ENCODE results near the gene PRKAR1B. TPM values are rescaled to one million over a fixed set of nuclear protein-coding genes. Genes with fewer than 3 reads are reported as not detected.

The PRKAR1B gene
- total RNA-seq, 1 donor from 2014 or later, result 14.0 TPM

DNA sequence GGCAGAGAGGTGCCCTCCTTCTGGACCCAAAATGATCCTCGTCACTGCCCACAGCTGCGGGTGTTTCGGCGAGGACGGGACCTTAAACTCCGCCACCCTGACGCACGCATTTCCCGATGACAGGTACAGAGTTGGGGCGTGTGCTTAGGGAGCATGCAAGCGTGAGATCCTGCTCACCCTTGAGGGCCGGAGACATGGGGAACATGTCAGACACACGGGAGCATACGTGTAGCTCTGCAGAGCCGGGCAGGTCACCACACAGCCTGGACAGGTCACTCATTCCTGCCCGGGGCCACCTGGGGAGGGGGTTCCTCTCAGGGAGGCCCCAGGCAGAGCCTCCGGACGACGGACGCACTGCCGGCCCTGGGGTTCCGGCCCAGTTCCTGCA, 149.8 kb downstream of the PRKAR1B start:
- Histone ChIP-seq H3K27me3 (ENCODE audit: control insufficient read depth, insufficient read depth, low read length) (no peaks in the 10 kb centered on the region), H3K36me3 (ENCODE audit: control insufficient read depth, insufficient read depth, low read length) (no peaks in the 10 kb centered on the region), H3K4me3 (ENCODE audit: low read depth, low read length) (no peak overlapping the region)
- TF ChIP-seq, protein P1, sequence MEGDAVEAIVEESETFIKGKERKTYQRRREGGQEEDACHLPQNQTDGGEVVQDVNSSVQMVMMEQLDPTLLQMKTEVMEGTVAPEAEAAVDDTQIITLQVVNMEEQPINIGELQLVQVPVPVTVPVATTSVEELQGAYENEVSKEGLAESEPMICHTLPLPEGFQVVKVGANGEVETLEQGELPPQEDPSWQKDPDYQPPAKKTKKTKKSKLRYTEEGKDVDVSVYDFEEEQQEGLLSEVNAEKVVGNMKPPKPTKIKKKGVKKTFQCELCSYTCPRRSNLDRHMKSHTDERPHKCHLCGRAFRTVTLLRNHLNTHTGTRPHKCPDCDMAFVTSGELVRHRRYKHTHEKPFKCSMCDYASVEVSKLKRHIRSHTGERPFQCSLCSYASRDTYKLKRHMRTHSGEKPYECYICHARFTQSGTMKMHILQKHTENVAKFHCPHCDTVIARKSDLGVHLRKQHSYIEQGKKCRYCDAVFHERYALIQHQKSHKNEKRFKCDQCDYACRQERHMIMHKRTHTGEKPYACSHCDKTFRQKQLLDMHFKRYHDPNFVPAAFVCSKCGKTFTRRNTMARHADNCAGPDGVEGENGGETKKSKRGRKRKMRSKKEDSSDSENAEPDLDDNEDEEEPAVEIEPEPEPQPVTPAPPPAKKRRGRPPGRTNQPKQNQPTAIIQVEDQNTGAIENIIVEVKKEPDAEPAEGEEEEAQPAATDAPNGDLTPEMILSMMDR (IDR thresholded peaks at IDR 0.05; ENCODE audit: insufficient read depth, low read length, severe bottlenecking), result no peak
- no peak for FAIRE-seq
- DNase-seq (ENCODE audit: low read depth), result no peak

DNA sequence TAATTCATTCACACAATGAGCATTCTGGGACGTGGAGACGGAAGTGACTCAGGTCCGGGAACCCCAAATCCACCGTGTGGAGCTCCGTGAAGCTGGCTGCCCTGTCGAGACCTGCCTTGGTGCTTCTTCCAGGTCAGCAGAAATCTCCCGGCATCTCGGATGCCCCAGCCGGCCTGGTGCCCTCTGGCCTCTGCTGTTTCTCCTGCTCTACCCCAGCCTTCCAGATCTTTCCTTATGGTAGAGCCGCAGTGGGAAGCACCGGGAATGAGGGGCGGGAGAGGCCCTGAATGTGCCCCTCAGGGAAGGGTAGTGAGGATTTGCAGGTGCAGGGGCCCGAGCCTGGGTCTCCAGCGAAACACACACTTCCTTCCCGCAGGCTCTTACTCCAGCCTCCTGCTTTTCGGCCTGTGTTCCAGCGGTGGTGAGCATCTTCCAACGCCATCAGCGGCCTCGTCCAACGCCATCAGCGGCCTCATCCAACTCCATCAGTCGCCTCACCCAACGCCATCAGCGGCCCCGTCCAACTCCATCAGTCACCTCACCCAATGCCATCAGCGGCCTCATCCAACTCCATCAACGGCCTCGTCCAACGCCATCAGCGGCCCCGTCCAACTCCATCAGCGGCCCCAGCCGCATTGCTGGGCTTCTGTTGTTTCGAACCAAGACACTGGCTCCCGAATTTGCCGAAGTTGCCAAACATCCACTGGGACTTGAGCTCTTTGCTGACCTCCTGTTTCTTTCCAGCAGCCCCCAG, 150.4 kb downstream of the PRKAR1B start:
- FAIRE-seq (no peak), DNase-seq (ENCODE audit: low read depth) (no peak)
- Histone ChIP-seq H3K27me3 (ENCODE audit: control insufficient read depth, insufficient read depth, low read length) (no peaks in the 10 kb centered on the region), H3K4me3 (ENCODE audit: low read depth, low read length) (no peak overlapping the region), H3K36me3 (ENCODE audit: control insufficient read depth, insufficient read depth, low read length) (no peaks in the 10 kb centered on the region)
- TF ChIP-seq, protein P1 (IDR thresholded peaks at IDR 0.05; ENCODE audit: insufficient read depth, low read length, severe bottlenecking), result no peak

DNA sequence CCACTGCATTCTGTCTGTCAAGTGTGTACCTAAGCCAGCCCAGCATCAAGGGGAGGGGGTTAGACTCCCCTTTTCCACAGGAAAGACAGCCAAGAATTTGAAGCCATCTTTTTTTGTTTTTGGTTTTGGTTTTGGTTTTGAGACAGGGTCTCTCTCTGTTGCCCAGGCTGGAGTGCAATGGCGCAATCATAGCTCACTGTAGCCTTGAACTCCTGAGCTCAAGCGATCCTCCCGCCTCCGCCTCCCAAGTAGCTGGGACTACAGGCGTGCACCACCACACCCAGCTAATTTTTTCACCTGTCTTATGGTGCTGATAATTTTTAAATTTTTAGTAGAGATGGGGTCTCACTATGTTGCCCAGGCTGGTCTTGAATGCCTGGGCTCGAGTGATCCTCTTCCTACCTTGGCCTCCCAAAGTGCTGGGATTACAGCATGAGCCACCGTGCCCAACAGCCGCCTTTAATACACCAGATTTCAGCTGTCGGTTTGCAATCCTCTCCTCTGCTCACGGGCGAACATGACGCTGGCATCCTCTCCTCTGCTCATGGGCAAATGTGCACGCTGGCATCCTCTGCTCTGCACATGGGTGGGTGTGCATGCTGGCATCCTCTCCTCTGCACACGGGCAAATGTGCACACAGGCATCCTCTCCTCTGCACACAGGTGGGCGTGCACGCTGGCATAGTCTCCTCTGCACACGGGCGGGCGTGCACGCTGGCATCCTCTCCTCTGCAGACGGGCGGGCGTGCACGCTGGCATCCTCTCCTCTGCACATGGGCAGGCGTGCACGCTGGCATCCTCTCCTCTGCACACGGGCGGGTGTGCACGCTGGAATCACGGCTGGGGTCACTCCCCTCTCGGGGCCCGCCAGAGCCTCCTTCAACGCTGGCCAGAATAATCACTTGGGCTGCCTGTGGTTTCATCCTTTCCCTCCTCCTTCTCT, 151.4 kb downstream of the PRKAR1B start:
- FAIRE-seq, result no peak
- TF ChIP-seq, protein P1 (IDR thresholded peaks at IDR 0.05; ENCODE audit: insufficient read depth, low read length, severe bottlenecking), result no peak
- no peaks in the 10 kb centered on the region for H3K36me3 ChIP-seq (ENCODE audit: control insufficient read depth, insufficient read depth, low read length)
- H3K4me3 ChIP-seq (ENCODE audit: low read depth, low read length), result no peak overlapping the region
- H3K27me3 ChIP-seq (ENCODE audit: control insufficient read depth, insufficient read depth, low read length), result no peaks in the 10 kb centered on the region
- DNase-seq (ENCODE audit: low read depth), result no peak

DNA sequence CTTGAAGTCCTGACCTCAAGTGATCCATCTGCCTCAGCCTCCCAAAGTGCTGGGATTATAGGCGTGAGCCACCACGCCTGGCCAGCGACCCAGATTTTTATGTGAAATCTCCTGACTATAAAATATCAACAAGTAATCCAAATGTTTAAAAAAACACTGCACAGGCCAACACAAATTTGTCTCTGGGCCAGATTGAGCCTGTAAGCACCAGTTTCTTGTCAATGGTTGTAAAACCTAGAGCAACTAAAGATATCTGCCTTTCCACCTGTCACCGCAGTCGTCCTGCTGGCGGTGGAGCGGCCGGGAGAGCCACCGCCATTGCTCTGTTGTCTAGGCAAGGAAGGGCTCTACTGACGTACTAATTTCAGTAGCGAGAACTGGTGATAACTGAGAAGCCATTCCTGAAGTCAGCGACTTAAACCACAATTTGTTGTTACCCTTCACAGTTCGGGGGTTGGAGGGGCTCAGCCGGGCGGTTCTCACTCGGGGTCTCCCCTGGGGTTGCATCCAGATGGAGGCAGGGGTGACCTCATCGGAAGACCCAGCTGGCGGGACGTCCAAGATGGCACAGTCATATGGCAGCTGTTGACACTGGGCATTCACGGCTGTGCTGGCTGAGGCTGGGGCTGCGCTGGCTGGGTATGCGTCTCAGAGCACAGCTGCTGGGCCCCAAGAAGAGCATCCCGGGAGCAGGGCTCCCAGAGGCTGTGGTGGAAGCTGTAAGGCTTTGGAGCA, 152.3 kb downstream of the PRKAR1B start:
- H3K36me3 ChIP-seq (ENCODE audit: control insufficient read depth, insufficient read depth, low read length), result no peaks in the 10 kb centered on the region
- DNase-seq (ENCODE audit: low read depth) (no peak), FAIRE-seq (no peak)
- H3K4me3 ChIP-seq (ENCODE audit: low read depth, low read length), result no peak overlapping the region
- H3K27me3 ChIP-seq (ENCODE audit: control insufficient read depth, insufficient read depth, low read length), result no peaks in the 10 kb centered on the region
- TF ChIP-seq, protein P1 (IDR thresholded peaks at IDR 0.05; ENCODE audit: insufficient read depth, low read length, severe bottlenecking), result no peak

DNA sequence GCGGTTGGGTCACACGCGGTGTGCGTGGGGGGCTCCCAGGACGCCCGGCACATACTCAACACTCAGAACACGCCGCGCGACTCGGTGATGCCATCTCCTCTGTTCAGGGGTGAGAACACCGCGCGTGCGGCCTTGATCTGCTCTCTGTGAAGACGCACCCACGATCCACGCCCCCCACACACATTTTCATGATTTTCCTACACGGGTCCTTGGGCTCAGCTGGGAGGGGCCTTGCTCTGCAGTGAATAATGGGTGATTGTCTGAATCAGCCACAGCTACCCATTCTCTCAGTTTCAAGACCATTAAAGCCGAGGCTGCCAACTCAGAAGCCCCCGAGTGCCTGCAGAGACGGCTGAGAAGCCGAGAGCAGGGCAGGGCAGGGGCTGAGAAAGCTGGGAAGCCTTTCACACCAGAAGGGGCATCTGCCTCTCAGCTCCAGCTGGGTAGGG, 153.1 kb downstream of the PRKAR1B start:
- no peak overlapping the region for H3K4me3 ChIP-seq (ENCODE audit: low read depth, low read length)
- no peaks in the 10 kb centered on the region for H3K36me3 ChIP-seq (ENCODE audit: control insufficient read depth, insufficient read depth, low read length)
- no peak for FAIRE-seq
- H3K27me3 ChIP-seq (ENCODE audit: control insufficient read depth, insufficient read depth, low read length), result no peaks in the 10 kb centered on the region
- DNase-seq (ENCODE audit: low read depth), result no peak
- TF ChIP-seq, protein P1 (IDR thresholded peaks at IDR 0.05; ENCODE audit: insufficient read depth, low read length, severe bottlenecking), result no peak

Measured in bronchial epithelial cell (primary cell).